HCT116 (cell line): ENCODE measurements around the gene DNM3. TPM values are rescaled to one million over a fixed set of nuclear protein-coding genes. Genes with fewer than 3 reads are reported as not detected.

Source experiments
- ATAC-seq: fragments of 200-7000 bp; cut with Tn5 transposase; 2 replicates; pipeline ENCODE4 v1.9.1; 2020; ENCODE audit warnings: mild to moderate bottlenecking, moderate library complexity
- BruUV-seq: library from RNA; stranded (reverse); fragments of 400-500 nt; replicated peaks from 2 replicates; lab custom pipeline; 2021; lab: Mats Ljungman, UMichigan
- CTCF ChIA-PET: fragments of 300-600 bp; sonication (Branson Sonifier 250); formaldehyde crosslinking; loops from one replicate; lab custom pipeline; 2021; ENCODE audit warnings: antibody characterized with exemption; lab: Charles Lee
- POLR2A ChIA-PET: fragments of 300-600, 350-600 bp; sonication (Branson Sonifier 250); formaldehyde crosslinking; loops from one replicate; lab custom pipeline; 2021; ENCODE audit warnings: antibody characterized with exemption; lab: Charles Lee
- RAD21 ChIA-PET, 2 experiments: fragments of 300-600 bp; sonication (Branson Sonifier 250); formaldehyde crosslinking; loops; one replicate each; lab custom pipeline; 2023; ENCODE audit warnings: low total read pairs in 2 of 2; ENCODE audit not compliant: uncharacterized antibody in 2 of 2, unreplicated experiment in 2 of 2, low non-redundant PET in 1 of 2; lab: Charles Lee
- DNase-seq: peaks from one replicate; pipeline ENCODE4 v3.0.0-alpha.2; 2010; ENCODE audit warnings: low read depth, low spot score
- H2AFZ ChIP-seq: fragments of 200-600 bp; shearing (Covaris generic), sonication (generic); 2 replicates; pipeline ENCODE4 v1.6.1; 2017; ENCODE audit warnings: low read depth, mixed run types, mixed read lengths, antibody characterized with exemption, low read length; ENCODE audit not compliant: poor library complexity, severe bottlenecking
- H3K27ac ChIP-seq: 2 replicates; pipeline ENCODE4 v1.5.1; 2012; ENCODE audit warnings: low read depth, low read length
- H3K27me3 ChIP-seq: fragments of 200-600 bp; sonication (generic); 2 replicates; pipeline ENCODE4 v1.6.1; 2016; ENCODE audit warnings: mixed run types, low read length, mixed read lengths; ENCODE audit not compliant: insufficient read depth
- H3K36me3 ChIP-seq, 2 experiments: fragments of 200-500 bp in 1 of 2; fragments of 200-600 bp in 1 of 2; sonication (Bioruptor generic) in 1 of 2; sonication (generic) in 1 of 2; 2 replicates each; pipeline versions ENCODE4 v1.5.1 to v1.6.1; 2014 to 2016; ENCODE audit warnings: low read length in 2 of 2, inconsistent platforms in 1 of 2, mixed read lengths in 1 of 2, mixed run types in 1 of 2; ENCODE audit not compliant: insufficient read depth in 2 of 2, control insufficient read depth in 1 of 2
- H3K4me1 ChIP-seq, 2 experiments: fragments of 200-600 bp in 1 of 2; sonication (generic) in 1 of 2; 2 replicates each; pipeline versions ENCODE4 v1.5.1 to v1.6.1; 2012 to 2017; ENCODE audit warnings: low read length in 2 of 2, inconsistent platforms in 1 of 2, mild to moderate bottlenecking in 1 of 2, mixed read lengths in 1 of 2, mixed run types in 1 of 2, moderate library complexity in 1 of 2; ENCODE audit not compliant: insufficient read depth in 2 of 2, control insufficient read depth in 1 of 2
- H3K4me2 ChIP-seq: fragments of 200-600 bp; sonication (generic); 2 replicates; pipeline ENCODE4 v1.6.1; 2017; ENCODE audit warnings: mixed run types, low read length, mixed read lengths
- H3K4me3 ChIP-seq, 2 experiments: fragments of 200-600 bp in 1 of 2; sonication (generic) in 1 of 2; replicated peaks in 1 of 2; 2 replicates each; pipeline ENCODE4 v1.5.1; 2011 to 2016; ENCODE audit warnings: low read length in 2 of 2, control low read depth in 1 of 2, low read depth in 1 of 2, mild to moderate bottlenecking in 1 of 2, mixed read lengths in 1 of 2, mixed run types in 1 of 2
- H3K79me2 ChIP-seq: fragments of 200-600 bp; sonication (generic); 2 replicates; pipeline ENCODE4 v1.6.1; 2017; ENCODE audit warnings: mild to moderate bottlenecking, mixed run types, low read length, moderate library complexity, mixed read lengths; ENCODE audit not compliant: insufficient read depth
- H3K9ac ChIP-seq: fragments of 200-600 bp; sonication (generic); 2 replicates; pipeline ENCODE4 v1.6.1; 2016; ENCODE audit warnings: low read length, mixed read lengths
- H3K9me2 ChIP-seq: fragments of 200-600 bp; sonication (generic), shearing (Covaris generic); 2 replicates; pipeline ENCODE4 v1.6.1; 2017; ENCODE audit warnings: mixed run types, mild to moderate bottlenecking, moderate library complexity; ENCODE audit not compliant: insufficient read depth
- H3K9me3 ChIP-seq, 2 experiments: fragments of 200-500 bp in 1 of 2; fragments of 200-600 bp in 1 of 2; sonication (Bioruptor generic) in 1 of 2; sonication (generic) in 1 of 2; 2 replicates each; pipeline ENCODE4 v1.6.1; 2014 to 2017; ENCODE audit warnings: low read length in 2 of 2, mixed read lengths in 2 of 2, inconsistent platforms in 1 of 2, low read depth in 1 of 2, mild to moderate bottlenecking in 1 of 2, mixed run types in 1 of 2, moderate library complexity in 1 of 2; ENCODE audit not compliant: control insufficient read depth in 1 of 2, insufficient read depth in 1 of 2
- H4K20me1 ChIP-seq: fragments of 200-600 bp; sonication (generic), shearing (Covaris generic); 2 replicates; pipeline ENCODE4 v1.6.1; 2017; ENCODE audit warnings: mixed run types, mild to moderate bottlenecking, moderate library complexity; ENCODE audit not compliant: insufficient read depth
- CEBPB ChIP-seq: IDR thresholded peaks from 2 replicates; pipeline ENCODE4 v1.6.1; 2012; ENCODE audit warnings: low read depth
- EGR1 ChIP-seq: IDR thresholded peaks from 2 replicates; pipeline ENCODE4 v1.6.1; 2012; ENCODE audit warnings: low read depth
- ELF1 ChIP-seq: IDR thresholded peaks from 2 replicates; pipeline ENCODE4 v1.6.1; 2012; ENCODE audit warnings: low read depth, borderline replicate concordance
- EZH2phosphoT487 ChIP-seq: fragments of 200-600 bp; IDR thresholded peaks from 2 replicates; pipeline ENCODE4 v1.6.1; 2018; ENCODE audit warnings: antibody characterized with exemption, borderline replicate concordance
- RAD21 ChIP-seq: IDR thresholded peaks from 2 replicates; pipeline ENCODE4 v1.6.1; 2012; ENCODE audit warnings: low read depth, mild to moderate bottlenecking
- SRF ChIP-seq: IDR thresholded peaks from 2 replicates; pipeline ENCODE4 v1.6.1; 2012; ENCODE audit warnings: low read depth
- TCF7L2 ChIP-seq: IDR thresholded peaks from 2 replicates; pipeline ENCODE4 v1.7.0; 2011; ENCODE audit warnings: borderline replicate concordance, inconsistent platforms; ENCODE audit not compliant: insufficient read depth, insufficient read length; ENCODE audit errors: extremely low read depth
- intact Hi-C: fragments of 100-400 bp; cut with micrococcal nuclease; formaldehyde crosslinking; loops from 2 replicates; pipeline ENCODE4 v1.10.0; 2022
- total RNA-seq: library from RNA; stranded (reverse); gene quantifications from one replicate; pipeline ENCODE4 v1.2.1, GENCODE V29; 2021; ENCODE audit not compliant: unreplicated experiment
- TF ChIP-seq, protein P1 (sequence below): IDR thresholded peaks from 2 replicates; pipeline ENCODE4 v1.6.1; 2012
- TF ChIP-seq, protein P2 (sequence below): IDR thresholded peaks from 2 replicates; pipeline ENCODE4 v1.6.1; 2012; ENCODE audit warnings: low read depth
- TF ChIP-seq, protein P3 (sequence below): IDR thresholded peaks from 2 replicates; pipeline ENCODE4 v1.6.1; 2012

Gene DNM3
- total RNA-seq, 1 experiment from 2014 or later, result 3.1 TPM

DNA sequence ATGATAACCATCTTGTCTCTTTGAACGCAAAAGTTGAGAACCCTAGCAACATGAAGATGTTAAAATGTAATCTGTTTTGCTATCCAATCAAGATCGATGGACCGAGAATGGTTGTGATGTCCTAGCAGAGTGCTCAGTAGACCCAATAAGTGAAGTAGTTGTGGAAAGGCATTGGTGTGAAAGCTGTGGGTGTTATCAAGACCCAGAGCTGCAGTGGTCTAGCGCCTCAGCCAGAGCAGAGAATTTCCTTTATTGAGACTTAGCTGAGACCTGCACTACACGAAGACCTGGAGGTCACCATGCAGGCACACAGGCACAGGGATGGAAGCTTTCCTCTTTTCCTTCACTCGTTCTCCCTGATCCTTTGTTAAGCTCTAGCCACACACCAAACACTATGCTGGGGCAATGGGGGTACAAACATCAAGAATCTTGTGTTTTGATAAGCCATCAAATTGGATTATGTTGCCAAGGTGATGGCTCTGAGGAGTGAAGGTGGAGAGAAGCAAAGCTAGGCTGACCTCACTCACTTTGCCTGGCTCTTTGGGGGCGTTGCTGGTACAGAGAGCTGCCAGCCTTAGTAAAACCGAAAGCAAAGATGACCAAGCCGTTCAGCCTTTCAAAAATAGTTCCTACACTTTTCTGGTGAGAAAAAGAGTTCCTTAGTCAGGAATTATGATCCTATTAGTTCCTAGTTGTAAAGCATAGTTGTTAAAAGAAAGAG lies 35.7 kb upstream of the DNM3 start:
- ChIA-PET RAD21 (no interaction called here), POLR2A (interaction anchor here (0.6 kb wide), 1 partner anchor 234 kb away, joined by 3 read pairs; no protein-coding TSS in a partner anchor), CTCF (interaction anchor here (1.1 to 8.4 kb wide), 2 partner anchors 11 to 178 kb away, joined by 4 to 237 read pairs; no protein-coding TSS in a partner anchor)
- Histone ChIP-seq H3K9me2 (no peaks in the 10 kb centered on the region), H4K20me1 (no peaks in the 10 kb centered on the region), H3K27ac (no peak overlapping the region), H3K4me2 (no peak overlapping the region), H3K4me1 (peaks cover 0 to 4% of the 10 kb centered on the region in 2 experiments; a peak in 1 of 4 replicates), H2AFZ (no peak overlapping the region), H3K9ac (no peak overlapping the region), H3K27me3 (no peaks in the 10 kb centered on the region), H3K36me3 (no peaks in the 10 kb centered on the region), H3K9me3 (no peaks in the 10 kb centered on the region), H3K79me2 (no peaks in the 10 kb centered on the region), H3K4me3 (no peak overlapping the region)
- no peak for DNase-seq
- no peak for ATAC-seq
- no peak for TF ChIP-seq ELF1
- TF ChIP-seq SRF, result no peak
- TF ChIP-seq EGR1, result no peak
- TF ChIP-seq, protein P1, sequence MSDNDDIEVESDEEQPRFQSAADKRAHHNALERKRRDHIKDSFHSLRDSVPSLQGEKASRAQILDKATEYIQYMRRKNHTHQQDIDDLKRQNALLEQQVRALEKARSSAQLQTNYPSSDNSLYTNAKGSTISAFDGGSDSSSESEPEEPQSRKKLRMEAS, result no peak
- no peak for TF ChIP-seq EZH2phosphoT487
- BruUV-seq, result no TSS peak
- intact Hi-C loops, result no loop called here

DNA sequence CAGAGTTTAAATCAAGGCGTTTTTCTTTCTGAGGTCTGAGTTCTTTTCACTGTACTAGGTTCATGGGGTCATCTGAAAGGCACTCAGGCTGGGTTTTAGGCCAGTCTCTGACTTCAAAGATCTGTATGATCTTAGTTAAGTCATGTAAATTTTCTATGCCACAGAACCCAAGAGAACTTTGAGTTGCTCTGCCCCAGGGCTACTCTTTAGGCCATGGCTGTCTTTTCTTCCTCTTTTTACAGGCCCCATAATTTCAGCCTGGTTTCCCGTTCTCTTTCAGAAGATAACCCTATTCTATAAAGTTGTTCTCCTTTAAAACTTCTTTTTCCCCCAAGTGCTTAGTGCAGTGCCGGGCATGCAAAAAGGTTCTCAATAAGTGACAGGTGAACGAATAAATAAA lies 33.7 kb upstream of the DNM3 start:
- H4K20me1 ChIP-seq, result no peaks in the 10 kb centered on the region
- no peaks in the 10 kb centered on the region for H3K9me2 ChIP-seq
- no peak overlapping the region for H3K4me2 ChIP-seq
- ChIA-PET RAD21 (no interaction called here), POLR2A (no interaction called here), CTCF (no interaction called here)
- H3K27me3 ChIP-seq, result no peaks in the 10 kb centered on the region
- H2AFZ ChIP-seq, result no peak overlapping the region
- BruUV-seq, result no TSS peak
- no peaks in the 10 kb centered on the region for H3K4me1 ChIP-seq
- H3K79me2 ChIP-seq, result no peaks in the 10 kb centered on the region
- no peaks in the 10 kb centered on the region for H3K9me3 ChIP-seq
- H3K36me3 ChIP-seq, result no peaks in the 10 kb centered on the region
- no peak overlapping the region for H3K9ac ChIP-seq
- TF ChIP-seq SRF (no peak), CEBPB (no peak), TCF7L2 (no peak), ELF1 (no peak), RAD21 (no peak), EGR1 (no peak)
- TF ChIP-seq, protein P2, sequence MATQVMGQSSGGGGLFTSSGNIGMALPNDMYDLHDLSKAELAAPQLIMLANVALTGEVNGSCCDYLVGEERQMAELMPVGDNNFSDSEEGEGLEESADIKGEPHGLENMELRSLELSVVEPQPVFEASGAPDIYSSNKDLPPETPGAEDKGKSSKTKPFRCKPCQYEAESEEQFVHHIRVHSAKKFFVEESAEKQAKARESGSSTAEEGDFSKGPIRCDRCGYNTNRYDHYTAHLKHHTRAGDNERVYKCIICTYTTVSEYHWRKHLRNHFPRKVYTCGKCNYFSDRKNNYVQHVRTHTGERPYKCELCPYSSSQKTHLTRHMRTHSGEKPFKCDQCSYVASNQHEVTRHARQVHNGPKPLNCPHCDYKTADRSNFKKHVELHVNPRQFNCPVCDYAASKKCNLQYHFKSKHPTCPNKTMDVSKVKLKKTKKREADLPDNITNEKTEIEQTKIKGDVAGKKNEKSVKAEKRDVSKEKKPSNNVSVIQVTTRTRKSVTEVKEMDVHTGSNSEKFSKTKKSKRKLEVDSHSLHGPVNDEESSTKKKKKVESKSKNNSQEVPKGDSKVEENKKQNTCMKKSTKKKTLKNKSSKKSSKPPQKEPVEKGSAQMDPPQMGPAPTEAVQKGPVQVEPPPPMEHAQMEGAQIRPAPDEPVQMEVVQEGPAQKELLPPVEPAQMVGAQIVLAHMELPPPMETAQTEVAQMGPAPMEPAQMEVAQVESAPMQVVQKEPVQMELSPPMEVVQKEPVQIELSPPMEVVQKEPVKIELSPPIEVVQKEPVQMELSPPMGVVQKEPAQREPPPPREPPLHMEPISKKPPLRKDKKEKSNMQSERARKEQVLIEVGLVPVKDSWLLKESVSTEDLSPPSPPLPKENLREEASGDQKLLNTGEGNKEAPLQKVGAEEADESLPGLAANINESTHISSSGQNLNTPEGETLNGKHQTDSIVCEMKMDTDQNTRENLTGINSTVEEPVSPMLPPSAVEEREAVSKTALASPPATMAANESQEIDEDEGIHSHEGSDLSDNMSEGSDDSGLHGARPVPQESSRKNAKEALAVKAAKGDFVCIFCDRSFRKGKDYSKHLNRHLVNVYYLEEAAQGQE, result no peak
- TF ChIP-seq, protein P1, result no peak
- TF ChIP-seq, protein P3, sequence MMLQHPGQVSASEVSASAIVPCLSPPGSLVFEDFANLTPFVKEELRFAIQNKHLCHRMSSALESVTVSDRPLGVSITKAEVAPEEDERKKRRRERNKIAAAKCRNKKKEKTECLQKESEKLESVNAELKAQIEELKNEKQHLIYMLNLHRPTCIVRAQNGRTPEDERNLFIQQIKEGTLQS, result no peak
- intact Hi-C loops, result no loop called here
- H3K27ac ChIP-seq, result no peak overlapping the region
- DNase-seq (no peak), ATAC-seq (no peak)
- H3K4me3 ChIP-seq, result no peak overlapping the region
